ENCODE measurements around the gene LRIT3.
"Not testable (repeated sequence)": the region's sequence is repeated elsewhere in the genome, so short reads cannot be mapped to it uniquely, and the experiment has no call there.

The LRIT3 gene

GRCh38 chr4:109836985-109837384 is 10.9 kb upstream of the LRIT3 start:
- H3K4me3 ChIP-seq (ENCODE audit: low read length) = no peak overlapping the region
- no peak for DNase-seq (ENCODE audit: low read depth, low spot score)

GRCh38 chr4:109846395-109847098 is 1.4 kb upstream of the LRIT3 start:
- no peak for DNase-seq (ENCODE audit: low read depth, low spot score)
- H3K4me3 ChIP-seq (ENCODE audit: low read length) = no peak overlapping the region

- no peak overlapping the region for H3K4me3 ChIP-seq (ENCODE audit: low read length)
- no peak for DNase-seq (ENCODE audit: low read depth, low spot score)
These were observed 594 bp downstream of the LRIT3 start for GRCh38 chr4:109848501-109848900.

GRCh38 chr4:109850601-109851000 is 2.7 kb downstream of the LRIT3 start:
- H3K4me3 ChIP-seq (ENCODE audit: low read length) = no peak overlapping the region
- no peak for DNase-seq (ENCODE audit: low read depth, low spot score)

GRCh38 chr4:109859426-109860300 is 11.8 kb downstream of the LRIT3 start:
- H3K4me3 ChIP-seq (ENCODE audit: low read length); DNase-seq (ENCODE audit: low read depth, low spot score): not testable (repeated sequence)

GRCh38 chr4:109861271-109861670 is 13.4 kb downstream of the LRIT3 start:
- DNase-seq (ENCODE audit: low read depth, low spot score) = no peak
- no peak overlapping the region for H3K4me3 ChIP-seq (ENCODE audit: low read length)

- no peak overlapping the region for H3K4me3 ChIP-seq (ENCODE audit: low read length)
These were observed 14.1 kb downstream of the LRIT3 start for GRCh38 chr4:109861916-109862511.

GRCh38 chr4:109864134-109864533 is 16.2 kb downstream of the LRIT3 start:
- DNase-seq (ENCODE audit: low read depth, low spot score) = no peak
- H3K4me3 ChIP-seq (ENCODE audit: low read length) = no peak overlapping the region

More at GRCh38 chr4:109861916-109862511, 14.1 kb downstream of the LRIT3 start:
- DNase-seq (ENCODE audit: low read depth, low spot score) = no peak

- H3K4me3 ChIP-seq (ENCODE audit: low read length) = no peak overlapping the region
- DNase-seq (ENCODE audit: low read depth, low spot score) = no peak
These were observed 22.2 kb downstream of the LRIT3 start for GRCh38 chr4:109870061-109870460.

GRCh38 chr4:109872065-109872464 is 24.2 kb downstream of the LRIT3 start:
- DNase-seq (ENCODE audit: low read depth, low spot score) = no peak
- H3K4me3 ChIP-seq (ENCODE audit: low read length) = no peak overlapping the region

- DNase-seq (ENCODE audit: low read depth, low spot score) = no peak
These were observed 25.2 kb downstream of the LRIT3 start for GRCh38 chr4:109872950-109873656.

GRCh38 chr4:109873791-109874514 is 26.0 kb downstream of the LRIT3 start:
- no peak overlapping the region for H3K4me3 ChIP-seq (ENCODE audit: low read length)
- DNase-seq (ENCODE audit: low read depth, low spot score) = no peak

More at GRCh38 chr4:109872950-109873656, 25.2 kb downstream of the LRIT3 start:
- H3K4me3 ChIP-seq (ENCODE audit: low read length) = no peak overlapping the region

GRCh38 chr4:109875106-109875505 is 27.2 kb downstream of the LRIT3 start:
- no peak for DNase-seq (ENCODE audit: low read depth, low spot score)
- no peak overlapping the region for H3K4me3 ChIP-seq (ENCODE audit: low read length)

GRCh38 chr4:109875553-109875952 is 27.6 kb downstream of the LRIT3 start:
- not testable (repeated sequence) for DNase-seq (ENCODE audit: low read depth, low spot score); H3K4me3 ChIP-seq (ENCODE audit: low read length)

GRCh38 chr4:109876634-109877265 is 28.8 kb downstream of the LRIT3 start:
- DNase-seq (ENCODE audit: low read depth, low spot score) = no peak
- no peak overlapping the region for H3K4me3 ChIP-seq (ENCODE audit: low read length)

GRCh38 chr4:109877400-109877799 is 29.5 kb downstream of the LRIT3 start:
- DNase-seq (ENCODE audit: low read depth, low spot score) = no peak
- no peak overlapping the region for H3K4me3 ChIP-seq (ENCODE audit: low read length)

- H3K4me3 ChIP-seq (ENCODE audit: low read length) = no peak overlapping the region
- DNase-seq (ENCODE audit: low read depth, low spot score) = no peak
These were observed 30.4 kb downstream of the LRIT3 start for GRCh38 chr4:109878355-109878754.

- no peak for DNase-seq (ENCODE audit: low read depth, low spot score)
These were observed 31.2 kb downstream of the LRIT3 start for GRCh38 chr4:109879081-109879480.

More at GRCh38 chr4:109879081-109879480, 31.2 kb downstream of the LRIT3 start:
- H3K4me3 ChIP-seq (ENCODE audit: low read length) = no peak overlapping the region

Measured in Jurkat, Clone E6-1 (cell line).